ENCODE measurements around the gene SIX3. TPM values are rescaled to one million over a fixed set of nuclear protein-coding genes. Genes with fewer than 3 reads are reported as not detected.

SIX3 gene
- total RNA-seq, 1 experiment from 2014 or later: 0.56 TPM

GRCh38 chr2:44932564-44933392 lies 8.7 kb upstream of the SIX3 start:
- no peak for TF ChIP-seq EZH2 (IDR thresholded peaks at IDR 0.05; ENCODE audit: borderline replicate concordance, low read depth, low read length, poor library complexity, severe bottlenecking)
- TF ChIP-seq, protein P1, sequence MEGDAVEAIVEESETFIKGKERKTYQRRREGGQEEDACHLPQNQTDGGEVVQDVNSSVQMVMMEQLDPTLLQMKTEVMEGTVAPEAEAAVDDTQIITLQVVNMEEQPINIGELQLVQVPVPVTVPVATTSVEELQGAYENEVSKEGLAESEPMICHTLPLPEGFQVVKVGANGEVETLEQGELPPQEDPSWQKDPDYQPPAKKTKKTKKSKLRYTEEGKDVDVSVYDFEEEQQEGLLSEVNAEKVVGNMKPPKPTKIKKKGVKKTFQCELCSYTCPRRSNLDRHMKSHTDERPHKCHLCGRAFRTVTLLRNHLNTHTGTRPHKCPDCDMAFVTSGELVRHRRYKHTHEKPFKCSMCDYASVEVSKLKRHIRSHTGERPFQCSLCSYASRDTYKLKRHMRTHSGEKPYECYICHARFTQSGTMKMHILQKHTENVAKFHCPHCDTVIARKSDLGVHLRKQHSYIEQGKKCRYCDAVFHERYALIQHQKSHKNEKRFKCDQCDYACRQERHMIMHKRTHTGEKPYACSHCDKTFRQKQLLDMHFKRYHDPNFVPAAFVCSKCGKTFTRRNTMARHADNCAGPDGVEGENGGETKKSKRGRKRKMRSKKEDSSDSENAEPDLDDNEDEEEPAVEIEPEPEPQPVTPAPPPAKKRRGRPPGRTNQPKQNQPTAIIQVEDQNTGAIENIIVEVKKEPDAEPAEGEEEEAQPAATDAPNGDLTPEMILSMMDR (conservative IDR thresholded peaks at IDR 0.05; ENCODE audit: low read depth, low read length): no peak
- H3K27me3 ChIP-seq (replicated peaks; ENCODE audit: insufficient read depth, low read depth, low read length, poor library complexity): peaks cover 100% of the 10 kb centered on the region
- no peaks in the 10 kb centered on the region for H3K36me3 ChIP-seq (ENCODE audit: insufficient read depth, low read length, poor library complexity, severe bottlenecking)
- no TSS peak for BruUV-seq (replicated peaks)
- H3K4me1 ChIP-seq (ENCODE audit: insufficient read depth, low read length, poor library complexity, severe bottlenecking): peaks cover 3% of the 10 kb centered on the region
- no peak for DNase-seq (ENCODE audit: low spot score)
- no peaks in the 10 kb centered on the region for H3K9me3 ChIP-seq (ENCODE audit: low read depth, low read length, poor library complexity, severe bottlenecking)
- CTCF ChIA-PET: no interaction called here
- no peak overlapping the region for H3K27ac ChIP-seq (ENCODE audit: low read depth, low read length, poor library complexity, severe bottlenecking)
- intact Hi-C loops (cut with micrococcal nuclease; ENCODE audit: unreplicated experiment): no loop called here
- POLR2A ChIA-PET (ENCODE audit: low non-redundant PET): no interaction called here
- no peak overlapping the region for H3K4me3 ChIP-seq (ENCODE audit: low read depth, low read length, poor library complexity, severe bottlenecking)

- TF ChIP-seq, protein P1 (conservative IDR thresholded peaks at IDR 0.05; ENCODE audit: low read depth, low read length): no peak
- peak; percentile 4 for TF ChIP-seq EZH2 (IDR thresholded peaks at IDR 0.05; ENCODE audit: borderline replicate concordance, low read depth, low read length, poor library complexity, severe bottlenecking)
- Histone ChIP-seq H3K4me3 (ENCODE audit: low read depth, low read length, poor library complexity, severe bottlenecking) (no peak overlapping the region), H3K27me3 (replicated peaks; ENCODE audit: insufficient read depth, low read depth, low read length, poor library complexity) (peaks cover 100% of the 10 kb centered on the region), H3K4me1 (ENCODE audit: insufficient read depth, low read length, poor library complexity, severe bottlenecking) (peaks cover 8% of the 10 kb centered on the region), H3K9me3 (ENCODE audit: low read depth, low read length, poor library complexity, severe bottlenecking) (no peaks in the 10 kb centered on the region), H3K27ac (ENCODE audit: low read depth, low read length, poor library complexity, severe bottlenecking) (no peak overlapping the region), H3K36me3 (ENCODE audit: insufficient read depth, low read length, poor library complexity, severe bottlenecking) (no peaks in the 10 kb centered on the region)
- no peak for DNase-seq (ENCODE audit: low spot score)
- POLR2A ChIA-PET (ENCODE audit: low non-redundant PET): no interaction called here
- BruUV-seq (replicated peaks): no TSS peak
- intact Hi-C loops (cut with micrococcal nuclease; ENCODE audit: unreplicated experiment): no loop called here
- CTCF ChIA-PET: no interaction called here
Measured at GRCh38 chr2:44933434-44933951, 8.0 kb upstream of the SIX3 start.

GRCh38 chr2:44934038-44934982 lies 7.2 kb upstream of the SIX3 start:
- H3K27ac ChIP-seq (ENCODE audit: low read depth, low read length, poor library complexity, severe bottlenecking): no peak overlapping the region
- DNase-seq (ENCODE audit: low spot score): no peak
- H3K4me1 ChIP-seq (ENCODE audit: insufficient read depth, low read length, poor library complexity, severe bottlenecking): peaks cover 11% of the 10 kb centered on the region
- H3K9me3 ChIP-seq (ENCODE audit: low read depth, low read length, poor library complexity, severe bottlenecking): no peaks in the 10 kb centered on the region
- H3K27me3 ChIP-seq (replicated peaks; ENCODE audit: insufficient read depth, low read depth, low read length, poor library complexity): peaks cover 100% of the 10 kb centered on the region
- POLR2A ChIA-PET (ENCODE audit: low non-redundant PET): no interaction called here
- peak; percentile 85 for TF ChIP-seq EZH2 (IDR thresholded peaks at IDR 0.05; ENCODE audit: borderline replicate concordance, low read depth, low read length, poor library complexity, severe bottlenecking)
- TF ChIP-seq, protein P1 (conservative IDR thresholded peaks at IDR 0.05; ENCODE audit: low read depth, low read length): no peak
- peak overlapping the region; percentile 38 for H3K4me3 ChIP-seq (ENCODE audit: low read depth, low read length, poor library complexity, severe bottlenecking)
- intact Hi-C loops (cut with micrococcal nuclease; ENCODE audit: unreplicated experiment): no loop called here
- BruUV-seq (replicated peaks): no TSS peak
- no peaks in the 10 kb centered on the region for H3K36me3 ChIP-seq (ENCODE audit: insufficient read depth, low read length, poor library complexity, severe bottlenecking)
- CTCF ChIA-PET: interaction anchor here (1.1 kb wide), 1 partner anchor 455 kb away, joined by 3 read pairs; no protein-coding TSS in a partner anchor

All from A673 (cell line).